NCI-H2029 treated with DMSO at 0.1 percent for 48 hours (cell line): ENCODE data around the gene SURF1.
"Not testable (repeated sequence)": the region's sequence is repeated elsewhere in the genome, so short reads cannot be mapped to it uniquely, and the experiment has no call there.

ENCODE experiments used
- DNase-seq: peaks from one replicate; lab custom pipeline; 2025; lab: John Stamatoyannopoulos, UW

Gene SURF1

GRCh38 chr9:133342570-133342969, 13.7 kb downstream of the SURF1 start:
- DNase-seq: no peak

GRCh38 chr9:133342069-133342406, 14.2 kb downstream of the SURF1 start:
- no peak for DNase-seq

- DNase-seq: no peak
These were observed 14.8 kb downstream of the SURF1 start for GRCh38 chr9:133341369-133342068.

- DNase-seq: no peak
These were observed 15.4 kb downstream of the SURF1 start for GRCh38 chr9:133340916-133341315.

GRCh38 chr9:133340256-133340655, 16.0 kb downstream of the SURF1 start:
- no peak for DNase-seq

GRCh38 chr9:133339641-133340040, 16.6 kb downstream of the SURF1 start:
- no peak for DNase-seq

- peak; percentile 81 for DNase-seq
These were observed 20.1 kb downstream of the SURF1 start, which contains the start of gene SURF6 for GRCh38 chr9:133335924-133336811. SURF6 (minus strand) TSS chr9:133336188; CDS start chr9:133336132, 56 bp downstream.

- DNase-seq: not testable (repeated sequence)
These were observed 21.4 kb downstream of the SURF1 start for GRCh38 chr9:133334888-133335287.

- DNase-seq: no peak
These were observed 22.1 kb downstream of the SURF1 start for GRCh38 chr9:133334161-133334560.

GRCh38 chr9:133333566-133333965, 22.7 kb downstream of the SURF1 start:
- DNase-seq: no peak

GRCh38 chr9:133333011-133333410, 23.3 kb downstream of the SURF1 start:
- DNase-seq: no peak

GRCh38 chr9:133332381-133332730, 23.9 kb downstream of the SURF1 start:
- DNase-seq: no peak

GRCh38 chr9:133331641-133332380, 24.5 kb downstream of the SURF1 start:
- no peak for DNase-seq

GRCh38 chr9:133331221-133331620, 25.1 kb downstream of the SURF1 start:
- no peak for DNase-seq

- not testable (repeated sequence) for DNase-seq
These were observed 26.8 kb downstream of the SURF1 start for GRCh38 chr9:133329306-133330156.

GRCh38 chr9:133327834-133328484, 28.3 kb downstream of the SURF1 start:
- no peak for DNase-seq

- not testable (repeated sequence) for DNase-seq
These were observed 29.3 kb downstream of the SURF1 start for GRCh38 chr9:133327021-133327420.

- no peak for DNase-seq
These were observed 32.1 kb downstream of the SURF1 start for GRCh38 chr9:133323991-133324703.

- no peak for DNase-seq
These were observed 33.1 kb downstream of the SURF1 start for GRCh38 chr9:133323211-133323610.

- DNase-seq: no peak
These were observed 33.6 kb downstream of the SURF1 start for GRCh38 chr9:133322701-133323100.
